HG02798 (cell line): ENCODE results near the gene EDAR.

Experiments used
- ATAC-seq: cut with Tn5 transposase; IDR thresholded peaks from one replicate; pipeline ENCODE4 v1.9.1; 2021; ENCODE audit warnings: mild to moderate bottlenecking; ENCODE audit not compliant: unreplicated experiment, poor library complexity

Gene EDAR

GRCh38 chr2:108969856-108970255, 19.2 kb downstream of the EDAR start:
- no peak for ATAC-seq

- no peak for ATAC-seq
These were observed 20.4 kb downstream of the EDAR start for GRCh38 chr2:108968619-108969018.

GRCh38 chr2:108967757-108968156, 21.3 kb downstream of the EDAR start:
- no peak for ATAC-seq

GRCh38 chr2:108965540-108966289, 23.3 kb downstream of the EDAR start:
- ATAC-seq, result no peak

GRCh38 chr2:108963057-108963456, 26.0 kb downstream of the EDAR start:
- no peak for ATAC-seq

- ATAC-seq, result no peak
These were observed 27.2 kb downstream of the EDAR start for GRCh38 chr2:108961796-108962195.

GRCh38 chr2:108960006-108960405, 29.0 kb downstream of the EDAR start:
- ATAC-seq, result no peak

GRCh38 chr2:108959401-108959800, 29.6 kb downstream of the EDAR start:
- ATAC-seq, result no peak

GRCh38 chr2:108958632-108959341, 30.2 kb downstream of the EDAR start:
- ATAC-seq, result no peak

- ATAC-seq, result no peak
These were observed 31.0 kb downstream of the EDAR start for GRCh38 chr2:108958002-108958401.

GRCh38 chr2:108956375-108956774, 32.6 kb downstream of the EDAR start:
- ATAC-seq, result no peak

GRCh38 chr2:108950369-108951135, 38.5 kb downstream of the EDAR start:
- ATAC-seq, result no peak

GRCh38 chr2:108949316-108950239, 39.4 kb downstream of the EDAR start:
- no peak for ATAC-seq

GRCh38 chr2:108947271-108947907, 41.6 kb downstream of the EDAR start:
- ATAC-seq, result no peak

- ATAC-seq, result no peak
These were observed 42.6 kb downstream of the EDAR start for GRCh38 chr2:108946442-108946841.

- no peak for ATAC-seq
These were observed 43.1 kb downstream of the EDAR start for GRCh38 chr2:108945969-108946368.

GRCh38 chr2:108944601-108945331, 44.3 kb downstream of the EDAR start:
- ATAC-seq, result no peak

GRCh38 chr2:108943751-108944150, 45.3 kb downstream of the EDAR start:
- ATAC-seq, result no peak

GRCh38 chr2:108942888-108943287, 46.1 kb downstream of the EDAR start:
- ATAC-seq, result no peak
